ENCODE data around the gene PLIN3.
"Not testable (repeated sequence)": the region's sequence is repeated elsewhere in the genome, so short reads cannot be mapped to it uniquely, and the experiment has no call there.

The PLIN3 gene

GRCh38 chr19:4866595-4867424, 657 bp downstream of the PLIN3 start:
- TF ChIP-seq CTCF (conservative IDR thresholded peaks at IDR 0.05; ENCODE audit: low read depth): no peak
- POLR2A ChIA-PET (ENCODE audit: low non-redundant PET): interaction anchor here (0.6 kb wide), 2 partner anchors 10 to 20 kb away, joined by 3 to 8 read pairs; no protein-coding TSS in a partner anchor
- H3K27ac ChIP-seq: peak overlapping the region; percentile 87
- peak; percentile 42 for DNase-seq (ENCODE audit: low spot score)
- CTCF ChIA-PET: interaction anchor here (0.6 to 2.3 kb wide), 6 partner anchors 15 to 150 kb away, joined by 3 to 9 read pairs (median 3); no protein-coding TSS in a partner anchor

DNA sequence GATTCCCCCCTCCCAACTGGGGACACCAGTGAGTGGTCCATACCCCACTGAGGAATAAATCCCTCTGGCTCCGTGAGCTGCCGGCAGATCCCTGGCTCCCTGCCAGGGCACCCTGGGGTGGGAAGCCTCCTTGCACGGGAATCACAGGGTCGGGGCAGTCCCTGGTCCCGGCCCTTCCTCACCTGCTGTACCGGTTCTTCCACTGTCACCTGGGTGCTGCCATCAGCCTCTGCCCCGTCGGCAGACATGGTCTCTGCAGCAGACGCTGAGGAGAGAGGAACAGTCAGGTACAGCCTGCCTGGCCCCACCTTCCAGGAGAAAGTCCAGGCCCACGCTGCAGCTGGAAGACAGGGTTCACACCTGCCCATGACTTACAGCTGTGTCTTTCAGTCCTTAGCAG, 6.3 kb downstream of the PLIN3 start:
- peak overlapping the region; percentile 39 for H3K27ac ChIP-seq
- TF ChIP-seq CTCF (conservative IDR thresholded peaks at IDR 0.05; ENCODE audit: low read depth): no peak
- ChIA-PET CTCF (interaction anchor here (0.7 to 0.9 kb wide), 3 partner anchors 9 to 159 kb away, joined by 3 to 4 read pairs (median 3); no protein-coding TSS in a partner anchor), POLR2A (ENCODE audit: low non-redundant PET) (interaction anchor here (0.5 to 0.7 kb wide), 2 partner anchors 48 to 390 kb away, joined by 4 read pairs; partner anchors contain the start of gene UHRF1)
- DNase-seq (ENCODE audit: low spot score): no peak

GRCh38 chr19:4859697-4860096, 7.8 kb downstream of the PLIN3 start:
- POLR2A ChIA-PET (ENCODE audit: low non-redundant PET): interaction anchor here (0.5 kb wide), 1 partner anchor 10 kb away, joined by 3 read pairs; no protein-coding TSS in a partner anchor
- DNase-seq (ENCODE audit: low spot score): no peak
- TF ChIP-seq CTCF (conservative IDR thresholded peaks at IDR 0.05; ENCODE audit: low read depth): no peak
- peak overlapping the region; percentile 39 for H3K27ac ChIP-seq
- CTCF ChIA-PET: no interaction called here

- DNase-seq (ENCODE audit: low spot score); H3K27ac ChIP-seq: not testable (repeated sequence)
- ChIA-PET CTCF (interaction anchor here (0.6 kb wide), 1 partner anchor 145 kb away, joined by 3 read pairs; no protein-coding TSS in a partner anchor), POLR2A (ENCODE audit: low non-redundant PET) (interaction anchor here (0.6 kb wide), 2 partner anchors 9 to 11 kb away, joined by 3 to 4 read pairs; no protein-coding TSS in a partner anchor)
Observed at GRCh38 chr19:4856468-4856867, 11.0 kb downstream of the PLIN3 start.

- CTCF ChIA-PET: interaction anchor here (0.7 to 1.2 kb wide), 3 partner anchors 39 to 527 kb away, joined by 3 to 9 read pairs (median 4); no protein-coding TSS in a partner anchor
- POLR2A ChIA-PET (ENCODE audit: low non-redundant PET); DNase-seq (ENCODE audit: low spot score): not testable (repeated sequence)
- peak overlapping the region; percentile 21 for H3K27ac ChIP-seq
Observed at GRCh38 chr19:4853506-4853905, 14.0 kb downstream of the PLIN3 start.

- CTCF ChIA-PET: interaction anchor here (0.5 to 1.2 kb wide), 4 partner anchors 14 to 191 kb away, joined by 3 to 4 read pairs (median 4); no protein-coding TSS in a partner anchor
- DNase-seq (ENCODE audit: low spot score): no peak
- peak overlapping the region; percentile 19 for H3K27ac ChIP-seq
- POLR2A ChIA-PET (ENCODE audit: low non-redundant PET): no interaction called here
- no peak for TF ChIP-seq CTCF (conservative IDR thresholded peaks at IDR 0.05; ENCODE audit: low read depth)
Observed at GRCh38 chr19:4852484-4852883, 15.0 kb downstream of the PLIN3 start.

- TF ChIP-seq CTCF (conservative IDR thresholded peaks at IDR 0.05; ENCODE audit: low read depth): peak; percentile 86
- ChIA-PET POLR2A (ENCODE audit: low non-redundant PET) (no interaction called here), CTCF (interaction anchor here (0.5 to 1.9 kb wide), 14 partner anchors 9 to 321 kb away, joined by 3 to 16 read pairs (median 4); partner anchors contain the start of gene PLIN3)
- H3K27ac ChIP-seq: peak overlapping the region; percentile 4; the same call in 1 of the 2 replicates
- peak; percentile 44 for DNase-seq (ENCODE audit: low spot score)
Observed at GRCh38 chr19:4851551-4852290, 15.7 kb downstream of the PLIN3 start.
